Lower leg skin (tissue), 4 donors: Measurements from ENCODE around the gene HRK. TPM values are rescaled to one million over a fixed set of nuclear protein-coding genes. Genes with fewer than 3 reads are reported as not detected.

Experiments used
- DNase-seq, 2 donors: peaks; one replicate each; pipeline ENCODE4 v3.0.0-alpha.2; 2019; ENCODE audit warnings: low spot score in 2 of 2
- H3K4me3 ChIP-seq: fragments of 200-600 bp; sonication (generic); 2 replicates; pipeline ENCODE4 v1.5.1; 2017; ENCODE audit warnings: mild to moderate bottlenecking, low read depth; ENCODE audit not compliant: poor library complexity, severe bottlenecking
- POLR2A ChIP-seq, 2 donors: fragments of 450-650 bp; IDR thresholded peaks; one replicate each; pipeline ENCODE4 v1.6.1; 2016 to 2017; ENCODE audit warnings: antibody characterized with exemption in 2 of 2, mild to moderate bottlenecking in 1 of 2, moderate library complexity in 1 of 2
- WGBS, 2 donors: methylation state at CpG; one replicate each; pipeline ENCODE4 v1.1.5; 2018; 5-methylcytosine and 5-hydroxymethylcytosine counted together
- intact Hi-C: fragments of 100-400 bp; cut with DNase I; formaldehyde crosslinking; loops from one replicate; pipeline ENCODE4 v1.15.0; 2023; ENCODE audit warnings: low total_unique reads
- total RNA-seq, 4 donors: library from RNA; depleted of rRNA; stranded (reverse); fragments of >200 nt; gene quantifications; one replicate each; pipeline ENCODE4 v1.1.0, GENCODE V29; 2016
- TF ChIP-seq, protein P1 (sequence below), 3 donors: fragments of 450-650 bp; IDR thresholded peaks; one replicate each; pipeline ENCODE4 v1.5.1; 2016; ENCODE audit warnings: antibody characterized with exemption in 3 of 3, mild to moderate bottlenecking in 3 of 3, moderate library complexity in 2 of 3

The HRK gene
- total RNA-seq, 4 donors from 2014 or later, result 0.03 to 0.38 (median 0.08) TPM

DNA sequence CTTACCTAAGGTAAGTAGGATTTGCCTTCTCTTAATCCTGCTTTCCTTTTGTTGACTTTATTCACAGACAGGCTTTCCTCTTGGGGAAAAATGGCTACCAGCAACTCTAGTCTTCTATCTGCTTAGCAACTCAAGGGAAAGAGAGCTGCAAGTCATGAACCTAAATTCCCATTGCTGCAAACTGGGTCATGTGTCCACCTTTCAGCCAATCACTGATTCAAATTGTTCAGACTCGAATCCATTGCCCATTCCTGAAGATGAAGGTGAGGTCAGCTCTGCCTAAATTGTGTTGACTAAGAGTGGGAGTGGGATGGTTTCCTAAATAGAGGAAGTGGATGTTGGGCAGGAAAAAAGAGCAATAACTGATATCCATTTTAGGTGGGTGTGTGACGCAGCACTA is 37.2 kb upstream of the HRK start:
- H3K4me3 ChIP-seq, result no peak overlapping the region
- TF ChIP-seq POLR2A (IDR thresholded peaks at IDR 0.05), result no peak
- TF ChIP-seq, protein P1, sequence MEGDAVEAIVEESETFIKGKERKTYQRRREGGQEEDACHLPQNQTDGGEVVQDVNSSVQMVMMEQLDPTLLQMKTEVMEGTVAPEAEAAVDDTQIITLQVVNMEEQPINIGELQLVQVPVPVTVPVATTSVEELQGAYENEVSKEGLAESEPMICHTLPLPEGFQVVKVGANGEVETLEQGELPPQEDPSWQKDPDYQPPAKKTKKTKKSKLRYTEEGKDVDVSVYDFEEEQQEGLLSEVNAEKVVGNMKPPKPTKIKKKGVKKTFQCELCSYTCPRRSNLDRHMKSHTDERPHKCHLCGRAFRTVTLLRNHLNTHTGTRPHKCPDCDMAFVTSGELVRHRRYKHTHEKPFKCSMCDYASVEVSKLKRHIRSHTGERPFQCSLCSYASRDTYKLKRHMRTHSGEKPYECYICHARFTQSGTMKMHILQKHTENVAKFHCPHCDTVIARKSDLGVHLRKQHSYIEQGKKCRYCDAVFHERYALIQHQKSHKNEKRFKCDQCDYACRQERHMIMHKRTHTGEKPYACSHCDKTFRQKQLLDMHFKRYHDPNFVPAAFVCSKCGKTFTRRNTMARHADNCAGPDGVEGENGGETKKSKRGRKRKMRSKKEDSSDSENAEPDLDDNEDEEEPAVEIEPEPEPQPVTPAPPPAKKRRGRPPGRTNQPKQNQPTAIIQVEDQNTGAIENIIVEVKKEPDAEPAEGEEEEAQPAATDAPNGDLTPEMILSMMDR (IDR thresholded peaks at IDR 0.05), result no peak
- no peak for DNase-seq
- WGBS, 2 donors, result 82 to 95% methylated on average over 2 of the region's 2 CpGs
- intact Hi-C loops, result no loop called here

DNA sequence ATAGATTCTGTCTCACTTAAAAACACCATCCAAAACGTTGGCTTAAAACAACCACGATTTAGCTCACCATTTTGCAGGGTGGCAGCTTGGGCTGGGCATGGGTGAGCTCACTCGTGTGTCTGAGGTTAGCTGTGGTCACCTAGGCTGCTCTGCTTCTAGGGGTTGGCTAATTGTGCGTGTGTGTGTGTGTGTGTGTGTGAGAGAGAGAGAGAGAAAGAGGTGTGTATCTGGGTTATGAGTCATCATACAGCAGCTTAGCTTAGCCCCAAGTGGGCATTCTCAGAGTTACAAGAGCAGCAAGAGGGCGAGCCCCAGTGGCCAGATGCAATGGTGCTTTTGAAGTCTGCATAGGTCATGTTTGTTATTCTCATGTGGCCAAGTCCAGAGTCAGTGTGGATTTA is 35.5 kb upstream of the HRK start:
- WGBS, 2 donors, result 60 to 74% methylated on average over 5 of the region's 5 CpGs
- no peak overlapping the region for H3K4me3 ChIP-seq
- TF ChIP-seq, protein P1 (IDR thresholded peaks at IDR 0.05), result peak in 1 of 3 donors; percentile 77
- TF ChIP-seq POLR2A (IDR thresholded peaks at IDR 0.05), result no peak
- intact Hi-C loops, result no loop called here
- DNase-seq, result no peak

DNA sequence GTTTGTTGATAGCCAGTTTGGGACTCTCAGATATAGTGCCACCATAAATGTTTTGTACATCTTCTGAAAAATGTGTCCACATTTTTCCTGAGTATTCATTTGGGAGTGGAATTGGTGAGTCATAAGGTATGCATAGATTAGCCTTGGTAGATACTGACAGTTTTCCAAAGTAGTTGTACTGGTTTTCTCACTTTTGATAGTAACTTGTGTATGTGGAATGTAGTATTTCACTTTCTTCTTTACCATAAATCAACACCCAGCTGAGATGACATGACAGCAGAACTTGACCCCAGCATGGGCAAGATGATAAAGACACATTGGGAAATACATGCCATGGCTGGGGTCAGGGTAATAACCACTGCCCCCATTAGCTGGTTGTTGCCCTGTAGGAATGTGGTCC is 34.9 kb upstream of the HRK start:
- no peak for DNase-seq
- no peak for TF ChIP-seq POLR2A (IDR thresholded peaks at IDR 0.05)
- TF ChIP-seq, protein P1 (IDR thresholded peaks at IDR 0.05), result no peak
- intact Hi-C loops, result no loop called here
- no peak overlapping the region for H3K4me3 ChIP-seq

DNA sequence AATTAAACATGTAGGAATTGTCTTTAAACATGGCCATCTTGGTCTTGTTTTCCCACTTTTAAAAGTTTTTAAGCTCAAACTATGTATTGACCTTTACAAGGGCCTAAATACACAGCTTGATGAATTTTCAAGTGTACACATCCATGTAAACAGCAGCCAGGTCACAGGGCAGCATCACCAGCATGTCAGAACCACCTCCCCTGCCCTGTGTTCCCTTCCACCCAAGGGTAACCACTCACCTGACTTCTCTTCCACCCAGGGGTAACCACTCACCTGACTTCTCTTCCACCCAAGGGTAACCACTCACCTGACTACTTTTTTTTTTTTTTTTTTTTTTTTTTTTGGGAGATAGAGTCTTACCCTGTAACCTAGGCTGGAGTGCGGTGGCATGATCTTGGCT is 34.1 kb upstream of the HRK start:
- WGBS, 2 donors, result 94 to 100% methylated on average over 1 of the region's 1 CpG
- no peak for DNase-seq

DNA sequence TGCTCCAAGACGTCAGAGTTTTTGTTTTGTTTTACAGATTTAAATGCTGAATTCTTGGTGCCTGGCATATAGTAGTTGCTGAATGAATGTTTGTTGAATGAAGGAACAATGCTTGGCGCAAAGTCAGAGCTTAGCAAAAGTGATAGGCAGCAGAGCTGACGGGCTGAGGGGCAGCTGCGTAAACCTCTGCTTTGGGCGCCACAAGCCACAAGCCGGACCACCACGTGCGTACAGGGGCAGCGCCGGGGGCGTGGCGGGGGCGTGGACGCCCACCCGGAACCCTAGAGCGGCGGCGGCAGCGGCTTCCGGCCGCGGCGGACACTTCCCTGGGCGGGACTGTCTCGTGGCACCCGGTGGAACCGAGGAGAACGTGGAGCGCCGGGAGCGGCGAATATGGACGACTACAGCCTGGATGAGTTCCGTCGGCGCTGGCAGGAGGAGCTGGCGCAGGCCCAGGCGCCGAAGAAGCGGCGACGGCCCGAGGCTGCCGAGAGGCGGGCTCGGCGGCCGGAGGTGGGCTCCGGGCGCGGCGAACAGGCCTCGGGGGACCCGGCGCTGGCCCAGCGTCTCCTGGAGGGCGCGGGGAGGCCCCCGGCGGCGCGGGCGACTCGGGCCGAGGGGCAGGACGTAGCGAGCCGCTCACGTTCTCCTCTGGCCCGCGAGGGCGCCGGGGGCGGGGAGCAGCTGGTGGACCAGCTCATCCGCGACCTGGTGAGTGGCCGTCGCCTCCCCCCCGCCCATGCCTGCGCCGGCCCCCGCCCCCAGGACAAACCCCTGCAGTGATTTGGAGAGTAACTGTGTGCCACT is 29.6 kb upstream of the HRK start, which contains the start of gene FBXW8:
Gene FBXW8 (plus strand): TSS at position 306 of the 807 bp plus-strand sequence. CDS start 88 bp downstream, at position 394.
- intact Hi-C loops, result no loop called here
- WGBS, 2 donors, result 0 to 1% methylated on average over 12 to 79 of the region's 82 CpGs
- DNase-seq, result peak; percentile 31 to 92
- TF ChIP-seq POLR2A (IDR thresholded peaks at IDR 0.05), result no peak
- TF ChIP-seq, protein P1 (IDR thresholded peaks at IDR 0.05), result no peak
- H3K4me3 ChIP-seq, result peak within 1 kb of the TSS; percentile 80

More for the DNA sequence above, 34.1 kb upstream of the HRK start:
- no peak overlapping the region for H3K4me3 ChIP-seq
- intact Hi-C loops, result no loop called here
- TF ChIP-seq, protein P1 (IDR thresholded peaks at IDR 0.05), result no peak
- no peak for TF ChIP-seq POLR2A (IDR thresholded peaks at IDR 0.05)
